Left ventricle myocardium inferior (tissue), 1 donor: ENCODE measurements around the gene PFKFB1. TPM values are rescaled to one million over a fixed set of nuclear protein-coding genes. Genes with fewer than 3 reads are reported as not detected.

Source experiments
- DNase-seq: peaks from one replicate; pipeline ENCODE4 v3.0.0-alpha.2; 2020
- H3K27ac ChIP-seq: fragments of 200-600 bp; replicated peaks from 2 replicates; pipeline ENCODE4 v1.8.0; 2021
- H3K27me3 ChIP-seq: fragments of 200-600 bp; 2 replicates; pipeline ENCODE4 v1.8.0; 2021; ENCODE audit warnings: low read depth
- H3K36me3 ChIP-seq: fragments of 200-600 bp; 2 replicates; pipeline ENCODE4 v1.8.0; 2021
- H3K4me1 ChIP-seq: fragments of 200-600 bp; 2 replicates; pipeline ENCODE4 v1.8.0; 2021
- H3K4me3 ChIP-seq: fragments of 200-600 bp; 2 replicates; pipeline ENCODE4 v1.8.0; 2021; ENCODE audit warnings: mild to moderate bottlenecking, moderate library complexity
- H3K9me3 ChIP-seq: fragments of 200-600 bp; replicated peaks from 2 replicates; pipeline ENCODE4 v1.8.0; 2021
- intact Hi-C: fragments of 100-400 bp; cut with micrococcal nuclease; formaldehyde crosslinking; loops from one replicate; pipeline ENCODE4 v1.11.0; 2022
- long read RNA-seq: library from polyadenylated mRNA; unstranded; transcript quantifications from one replicate; pipeline ENCODE4 v2.0.0, GENCODE V29; 2021
- total RNA-seq: library from RNA; stranded (reverse); fragmentation: NEBNext Ultra II Directional; extraction: Animal tissue kit (Norgen Biotek cat#: 25700); gene quantifications from one replicate; pipeline ENCODE4 v1.2.1, GENCODE V29; 2021
- TF ChIP-seq, protein P1 (sequence below): fragments of 200-600 bp; IDR thresholded peaks from 2 replicates; pipeline ENCODE4 v1.8.0; 2021; ENCODE audit warnings: antibody characterized with exemption, mild to moderate bottlenecking, borderline replicate concordance
- donor health status: DM: no; HTN: yes; CAD: no; lungs with severe emphysema.

Gene PFKFB1
- total RNA-seq, result 0.19 TPM
- long read RNA-seq, result 0 reads

- Histone ChIP-seq H3K4me3 (no peak within 1 kb of the TSS), H3K27ac (no peak within 1 kb of the TSS), H3K36me3 (no peaks in the 10 kb centered on the region), H3K4me1 (peaks cover under 1% of the 10 kb centered on the region), H3K9me3 (no peaks in the 10 kb centered on the region), H3K27me3 (no peaks in the 10 kb centered on the region)
- TF ChIP-seq, protein P1, sequence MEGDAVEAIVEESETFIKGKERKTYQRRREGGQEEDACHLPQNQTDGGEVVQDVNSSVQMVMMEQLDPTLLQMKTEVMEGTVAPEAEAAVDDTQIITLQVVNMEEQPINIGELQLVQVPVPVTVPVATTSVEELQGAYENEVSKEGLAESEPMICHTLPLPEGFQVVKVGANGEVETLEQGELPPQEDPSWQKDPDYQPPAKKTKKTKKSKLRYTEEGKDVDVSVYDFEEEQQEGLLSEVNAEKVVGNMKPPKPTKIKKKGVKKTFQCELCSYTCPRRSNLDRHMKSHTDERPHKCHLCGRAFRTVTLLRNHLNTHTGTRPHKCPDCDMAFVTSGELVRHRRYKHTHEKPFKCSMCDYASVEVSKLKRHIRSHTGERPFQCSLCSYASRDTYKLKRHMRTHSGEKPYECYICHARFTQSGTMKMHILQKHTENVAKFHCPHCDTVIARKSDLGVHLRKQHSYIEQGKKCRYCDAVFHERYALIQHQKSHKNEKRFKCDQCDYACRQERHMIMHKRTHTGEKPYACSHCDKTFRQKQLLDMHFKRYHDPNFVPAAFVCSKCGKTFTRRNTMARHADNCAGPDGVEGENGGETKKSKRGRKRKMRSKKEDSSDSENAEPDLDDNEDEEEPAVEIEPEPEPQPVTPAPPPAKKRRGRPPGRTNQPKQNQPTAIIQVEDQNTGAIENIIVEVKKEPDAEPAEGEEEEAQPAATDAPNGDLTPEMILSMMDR, result no peak
- DNase-seq, result no peak
- intact Hi-C loops, result no loop called here
Measured at GRCh38 chrX:54994099-54994498, at the start of gene PFKFB1. Gene PFKFB1 (minus strand): TSS chrX:54994188. CDS start chrX:54994007, 181 bp downstream.

DNA sequence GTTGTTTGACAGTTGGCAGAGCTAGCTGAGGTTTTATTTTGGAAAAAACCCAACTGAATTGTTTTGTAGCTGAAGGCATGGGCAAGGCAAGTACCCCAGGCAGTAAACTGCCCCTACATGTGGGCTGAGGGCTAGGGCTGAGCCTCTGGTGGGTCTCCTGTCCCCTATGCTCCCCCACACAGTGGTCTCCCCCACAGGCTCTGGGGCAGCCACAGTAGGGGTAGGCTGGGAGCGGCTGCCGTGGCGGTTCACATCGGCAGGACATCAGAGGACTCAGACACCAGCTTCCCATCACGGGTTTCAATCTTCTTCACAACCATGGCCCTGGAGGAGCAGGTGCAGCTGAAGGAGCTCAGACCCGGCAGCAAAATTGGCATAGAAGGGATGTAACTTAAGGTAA lies 47.5 kb upstream of the PFKFB1 start:
- intact Hi-C loops, result no loop called here
- H3K27me3 ChIP-seq, result no peaks in the 10 kb centered on the region
- H3K9me3 ChIP-seq, result no peaks in the 10 kb centered on the region

GRCh38 chrX:55039471-55039870 lies 45.5 kb upstream of the PFKFB1 start:
- TF ChIP-seq, protein P1, result no peak
- H3K27ac ChIP-seq, result no peak overlapping the region
- no peaks in the 10 kb centered on the region for H3K27me3 ChIP-seq
- H3K4me1 ChIP-seq, result no peaks in the 10 kb centered on the region
- H3K9me3 ChIP-seq, result no peaks in the 10 kb centered on the region
- DNase-seq, result no peak
- no peak overlapping the region for H3K4me3 ChIP-seq
- intact Hi-C loops, result no loop called here
- no peaks in the 10 kb centered on the region for H3K36me3 ChIP-seq

More for the DNA sequence above, 47.5 kb upstream of the PFKFB1 start:
- TF ChIP-seq, protein P1, result no peak
- H3K27ac ChIP-seq, result no peak overlapping the region
- H3K4me3 ChIP-seq, result no peak overlapping the region
- no peaks in the 10 kb centered on the region for H3K36me3 ChIP-seq
- no peaks in the 10 kb centered on the region for H3K4me1 ChIP-seq
- DNase-seq, result no peak

DNA sequence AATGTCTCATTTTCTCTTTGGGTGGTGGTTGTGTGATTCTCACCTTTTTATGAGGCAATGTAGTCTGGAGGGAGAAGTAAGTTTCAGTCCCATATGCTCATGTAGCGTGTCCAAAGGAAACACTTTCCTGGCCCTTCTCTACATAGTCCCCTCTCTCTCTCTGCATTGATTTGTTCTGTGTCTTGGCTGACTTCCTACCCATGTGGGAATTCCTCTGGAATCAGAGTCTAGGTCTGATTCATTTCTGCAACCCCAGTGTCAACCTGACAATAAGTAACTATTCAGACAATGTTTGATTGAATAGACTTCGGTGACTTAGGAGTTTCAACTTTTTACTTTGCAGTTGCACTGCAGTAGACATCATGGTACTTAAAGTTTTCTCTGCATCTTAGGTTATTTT lies 39.4 kb upstream of the PFKFB1 start:
- TF ChIP-seq, protein P1, result no peak
- Histone ChIP-seq H3K27me3 (no peaks in the 10 kb centered on the region), H3K9me3 (no peaks in the 10 kb centered on the region), H3K4me1 (no peaks in the 10 kb centered on the region), H3K4me3 (no peak overlapping the region), H3K27ac (no peak overlapping the region), H3K36me3 (no peaks in the 10 kb centered on the region)
- DNase-seq, result no peak
- intact Hi-C loops, result no loop called here

GRCh38 chrX:55030271-55031205 lies 36.5 kb upstream of the PFKFB1 start, which contains the start of gene ALAS2:
Gene ALAS2 (minus strand): TSS chrX:55030977. CDS start chrX:55026000, 4,977 bp downstream.
- DNase-seq, result no peak

More at GRCh38 chrX:55030271-55031205, 36.5 kb upstream of the PFKFB1 start, which contains the start of gene ALAS2:
- no peaks in the 10 kb centered on the region for H3K9me3 ChIP-seq
- no peak within 1 kb of the TSS for H3K27ac ChIP-seq
- intact Hi-C loops, result no loop called here
- H3K36me3 ChIP-seq, result no peaks in the 10 kb centered on the region
- no peaks in the 10 kb centered on the region for H3K27me3 ChIP-seq
- H3K4me1 ChIP-seq, result no peaks in the 10 kb centered on the region
- H3K4me3 ChIP-seq, result no peak within 1 kb of the TSS
- TF ChIP-seq, protein P1, result no peak
